ENCODE data around the gene IL33. TPM values are rescaled to one million over a fixed set of nuclear protein-coding genes. Genes with fewer than 3 reads are reported as not detected.

Gene IL33
- total RNA-seq: 19.6 and 44.5 TPM in 2 replicates

DNA sequence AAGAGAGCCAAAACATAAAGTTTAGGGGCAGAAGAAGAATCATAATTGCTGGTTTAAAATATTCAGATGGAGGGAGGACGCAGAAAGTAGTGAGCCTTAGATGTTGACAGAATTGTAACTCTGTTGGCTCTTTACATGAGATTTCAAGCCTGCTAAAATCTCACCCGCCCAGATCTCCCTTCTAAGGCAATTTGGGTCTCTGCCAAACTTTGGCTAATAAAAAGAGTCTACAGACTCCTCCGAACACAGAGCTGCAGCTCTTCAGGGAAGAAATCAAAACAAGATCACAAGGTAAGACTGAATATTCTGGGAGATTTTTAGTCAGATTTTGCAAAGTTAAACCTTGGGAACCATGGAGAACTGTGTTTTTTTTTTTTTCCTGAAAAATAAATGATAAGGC is at the start of gene IL33:
Gene IL33, plus strand, starts transcription at position 246 of the 400 bp plus-strand sequence. CDS start 25,888 bp downstream, outside the sequence.

Other genes with a start within 250 kb of the IL33 start
- 25.0 and 37.4 TPM in 2 replicates for gene RANBP6, start 200.2 kb upstream of the IL33 start, total RNA-seq
- gene TPD52L3, start 112.6 kb downstream of the IL33 start, total RNA-seq: not detected in 2 replicates
- gene UHRF2, start 197.4 kb downstream of the IL33 start, total RNA-seq: 66.8 and 90.9 TPM in 2 replicates

Data from smooth muscle cell of trachea (primary cell).